HG03469 (cell line): ENCODE data around the gene GALNT8.

ENCODE experiments used
- ATAC-seq: cut with Tn5 transposase; IDR thresholded peaks from one replicate; pipeline ENCODE4 v1.9.1; 2021; ENCODE audit warnings: mild to moderate bottlenecking, moderate library complexity, moderate number of reproducible peaks; ENCODE audit not compliant: unreplicated experiment

GALNT8 gene

GRCh38 chr12:4794491-4794890 is 74.3 kb downstream of the GALNT8 start:
- ATAC-seq = no peak

DNA sequence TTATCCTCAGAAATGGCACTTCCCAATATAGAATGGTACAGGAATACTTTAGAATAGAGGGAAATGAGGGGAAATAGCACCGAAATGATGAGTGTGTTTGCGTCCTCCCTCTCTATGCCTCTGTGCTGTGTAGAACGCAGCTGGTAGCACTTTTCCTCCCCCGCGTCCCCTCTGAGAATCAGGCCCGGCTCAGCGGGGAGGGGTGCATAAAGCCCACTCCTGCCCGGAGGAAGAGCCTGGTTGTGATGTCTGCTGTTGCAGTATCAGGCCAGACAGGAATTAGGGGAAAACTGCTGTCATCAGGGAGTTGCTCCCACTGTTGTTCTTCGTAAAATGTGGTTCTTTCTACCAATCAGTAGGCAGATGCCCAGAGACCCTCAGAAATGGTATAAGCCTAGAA is 76.0 kb downstream of the GALNT8 start:
- no peak for ATAC-seq

DNA sequence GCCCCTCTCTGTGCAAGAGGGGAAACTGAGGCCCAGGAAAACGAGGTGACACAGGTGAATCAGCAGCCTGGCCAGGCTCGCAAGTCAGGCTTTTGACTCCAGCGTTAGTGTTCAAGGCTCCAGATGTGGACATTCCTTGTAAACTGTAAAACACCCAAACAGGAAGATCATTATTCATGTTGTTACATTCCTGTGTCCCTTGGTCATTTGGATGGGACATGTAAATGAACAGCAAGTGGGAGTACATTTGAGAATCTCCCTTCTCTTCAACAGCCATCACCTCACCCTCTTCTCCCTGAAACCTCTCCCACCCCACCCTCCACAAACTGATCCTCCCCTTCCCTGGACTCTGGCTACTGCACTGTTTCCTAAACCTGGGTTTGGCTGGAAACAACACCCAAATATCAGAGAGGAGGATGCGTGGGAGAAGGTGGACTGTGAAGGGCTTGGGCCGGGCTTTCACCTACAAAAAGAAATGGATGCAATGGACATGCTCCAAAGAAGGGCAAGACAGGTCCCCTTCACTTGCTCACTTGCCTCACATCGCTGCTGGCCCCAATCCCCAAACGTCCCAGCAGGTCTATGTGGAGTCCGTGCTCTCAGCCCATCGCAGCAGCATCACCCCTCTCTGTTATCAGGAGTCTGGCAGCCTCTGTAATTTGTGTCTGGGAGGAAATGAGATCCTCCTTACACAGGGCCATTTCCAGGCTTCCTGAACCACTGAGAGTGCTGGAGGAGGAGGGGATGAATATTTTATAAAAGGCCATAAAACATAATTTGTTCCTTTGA is 76.7 kb downstream of the GALNT8 start:
- no peak for ATAC-seq

GRCh38 chr12:4800555-4800954 is 80.4 kb downstream of the GALNT8 start:
- ATAC-seq = no peak

- no peak for ATAC-seq
These were observed 82.6 kb downstream of the GALNT8 start for GRCh38 chr12:4802841-4803240.

GRCh38 chr12:4806439-4807115 is 86.4 kb downstream of the GALNT8 start:
- no peak for ATAC-seq

DNA sequence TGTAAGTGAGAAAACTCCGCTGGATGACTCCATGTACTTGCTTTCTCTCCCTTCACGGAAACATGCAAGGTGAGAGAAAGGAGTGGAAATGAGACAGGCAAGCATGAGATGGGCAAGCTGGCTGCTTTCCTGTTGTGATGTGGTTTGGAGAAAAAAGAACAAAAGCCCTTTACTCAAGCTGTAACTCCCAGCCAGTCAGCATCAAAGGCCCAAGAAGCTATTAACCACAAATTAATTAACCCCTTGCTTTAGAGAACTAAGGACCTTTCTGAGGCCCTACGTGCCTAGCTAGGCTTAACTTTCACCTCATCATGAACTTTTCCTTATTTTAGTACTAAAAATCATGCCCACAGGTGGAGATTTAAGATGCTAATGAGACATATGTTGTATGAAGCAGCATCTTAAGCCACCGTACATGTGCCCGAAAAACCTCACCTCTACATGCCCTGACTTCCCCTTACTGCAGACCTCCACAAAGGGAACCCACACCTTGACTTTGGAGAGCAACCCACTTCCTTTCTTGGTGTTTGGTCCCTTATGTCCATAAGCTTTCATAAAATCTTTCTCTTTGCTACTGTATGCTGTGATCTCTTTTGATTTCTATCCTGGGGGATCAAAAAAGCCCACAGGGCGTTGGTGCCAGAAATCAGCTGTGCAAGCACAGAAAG is 87.0 kb downstream of the GALNT8 start:
- no peak for ATAC-seq

DNA sequence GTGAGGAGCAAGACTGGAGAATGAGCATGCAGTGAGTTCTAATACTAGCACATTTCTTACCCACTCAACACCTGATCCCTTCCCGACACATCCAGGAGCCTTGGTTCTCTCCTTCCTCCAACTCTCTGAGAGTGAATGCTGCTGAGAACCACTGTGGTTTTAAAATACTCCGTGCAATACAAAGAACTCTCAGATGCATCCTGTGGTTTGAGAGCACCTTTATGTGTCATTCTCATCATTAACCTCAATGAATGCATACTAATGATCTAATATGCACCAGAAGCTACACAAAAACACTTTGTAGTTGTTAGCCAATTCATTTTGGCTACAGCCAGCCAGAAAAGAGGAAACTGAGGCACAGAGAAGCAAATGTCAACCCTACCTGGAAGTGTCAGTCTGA is 87.6 kb downstream of the GALNT8 start:
- no peak for ATAC-seq

DNA sequence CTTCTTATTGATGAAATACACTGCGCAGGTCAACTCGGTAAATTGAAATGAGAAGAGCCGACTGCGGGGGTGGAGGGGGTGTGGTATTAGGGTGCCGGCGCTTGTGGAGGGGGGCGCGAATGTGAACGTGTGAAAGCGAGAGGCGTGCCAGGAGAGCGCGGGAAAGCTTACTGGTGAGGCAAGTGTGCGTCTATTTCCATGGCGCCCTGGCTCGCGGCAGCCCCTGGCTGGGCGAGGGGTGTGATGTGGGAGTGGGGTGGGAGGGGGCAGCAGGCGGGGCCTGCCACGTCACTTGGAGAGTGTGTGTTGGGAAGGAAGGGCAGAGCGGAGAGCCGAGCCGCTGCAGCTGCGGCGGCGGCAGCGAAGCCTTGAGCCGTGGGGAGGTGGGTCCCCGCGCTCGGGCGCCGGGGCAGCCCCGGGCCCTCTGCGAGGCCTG is 88.8 kb downstream of the GALNT8 start:
- ATAC-seq = no peak

DNA sequence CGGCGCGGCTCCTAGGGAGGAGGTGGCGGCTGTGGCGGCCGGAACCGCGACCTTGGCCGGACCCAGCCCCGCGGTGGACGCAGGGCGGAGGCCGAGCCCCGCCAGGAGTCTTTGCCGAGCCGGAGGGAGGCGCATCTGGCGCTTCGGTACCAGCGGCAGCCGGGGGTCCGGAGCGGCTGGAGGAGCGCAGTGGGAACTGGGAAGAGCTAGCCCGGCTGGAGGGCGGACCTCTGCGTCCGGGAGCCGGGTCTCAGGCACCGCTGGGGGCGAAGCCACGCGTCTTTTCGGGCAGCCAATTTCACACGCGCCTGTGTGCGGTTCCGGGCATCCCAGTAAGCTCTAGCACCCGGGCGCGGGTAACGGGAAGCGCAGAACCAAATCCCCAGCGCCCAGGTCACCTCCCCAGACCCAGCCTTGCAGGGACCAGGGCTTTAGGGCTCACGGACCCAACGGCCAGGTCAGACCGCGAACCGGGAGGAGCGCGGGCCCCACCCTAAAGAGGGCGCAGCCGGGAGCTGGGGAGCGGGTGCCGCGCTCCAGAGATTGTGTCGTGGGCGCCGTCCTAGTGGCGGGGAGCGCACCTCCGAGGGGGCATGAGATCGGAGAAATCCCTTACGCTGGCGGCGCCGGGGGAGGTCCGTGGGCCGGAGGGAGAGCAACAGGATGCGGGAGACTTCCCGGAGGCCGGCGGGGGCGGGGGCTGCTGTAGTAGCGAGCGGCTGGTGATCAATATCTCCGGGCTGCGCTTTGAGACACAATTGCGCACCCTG is 89.4 kb downstream of the GALNT8 start:
- no peak for ATAC-seq

GRCh38 chr12:4810219-4810671 is 90.0 kb downstream of the GALNT8 start:
- no peak for ATAC-seq

GRCh38 chr12:4812624-4813327 is 92.6 kb downstream of the GALNT8 start:
- no peak for ATAC-seq

DNA sequence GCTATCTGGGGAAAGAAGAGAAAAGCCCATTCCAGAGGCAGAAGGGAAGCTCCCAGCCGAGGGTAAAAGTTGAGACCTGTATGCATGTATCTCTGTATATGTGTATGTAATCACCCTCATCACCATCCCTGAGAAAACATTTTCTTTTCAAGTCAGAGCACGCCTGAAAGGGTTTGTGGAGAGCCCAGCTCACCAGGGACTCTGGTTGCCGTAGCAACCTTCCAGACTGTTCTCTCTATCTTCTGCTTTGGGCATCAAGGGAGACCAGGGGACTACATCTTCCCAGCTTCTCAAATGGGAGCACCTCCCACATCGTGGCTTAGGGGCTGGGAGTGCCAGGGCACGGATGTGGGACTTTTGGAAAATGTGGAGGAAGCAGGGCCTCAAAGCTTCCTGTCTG is 93.5 kb downstream of the GALNT8 start:
- no peak for ATAC-seq

DNA sequence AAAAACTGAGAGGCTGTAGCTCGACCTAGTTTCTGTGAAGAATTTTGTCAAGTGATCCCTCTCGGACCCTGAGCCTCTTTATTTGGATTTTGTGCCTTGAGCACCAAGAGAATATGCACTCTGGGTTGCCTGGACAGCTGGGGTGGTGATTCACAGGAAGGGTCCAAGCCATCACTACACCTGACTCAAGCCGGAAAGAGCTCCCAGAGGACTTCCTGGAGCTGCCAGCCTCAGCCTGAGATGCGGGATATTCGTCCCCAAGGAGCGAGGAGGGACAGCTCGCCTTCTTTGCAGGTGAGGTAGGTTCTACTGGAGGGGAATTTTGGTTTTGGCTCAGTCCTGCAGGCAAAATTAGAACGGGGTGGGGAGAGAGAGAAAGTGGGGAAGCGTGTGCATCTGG is 94.3 kb downstream of the GALNT8 start:
- ATAC-seq = no peak

GRCh38 chr12:4816744-4817525 is 96.7 kb downstream of the GALNT8 start:
- no peak for ATAC-seq

DNA sequence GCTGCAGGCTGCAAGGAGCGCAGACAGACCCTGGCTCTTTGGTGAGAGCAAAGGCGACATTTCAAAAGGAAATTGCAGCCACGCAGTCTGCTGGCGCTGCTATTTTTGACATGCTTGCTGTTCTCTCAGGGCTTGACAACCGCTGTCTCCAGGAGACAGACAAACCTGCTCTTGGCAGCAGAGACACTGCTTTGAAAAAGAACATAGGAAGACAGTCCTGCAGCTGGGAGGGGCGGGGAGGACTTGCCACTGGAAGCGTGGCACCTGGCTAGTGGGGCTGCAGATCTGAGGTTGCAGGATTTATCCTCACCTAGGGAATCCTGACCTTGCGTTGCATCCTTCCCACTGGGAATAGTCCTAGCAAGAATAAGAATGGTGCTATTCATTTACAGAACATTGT is 97.7 kb downstream of the GALNT8 start:
- ATAC-seq = no peak

DNA sequence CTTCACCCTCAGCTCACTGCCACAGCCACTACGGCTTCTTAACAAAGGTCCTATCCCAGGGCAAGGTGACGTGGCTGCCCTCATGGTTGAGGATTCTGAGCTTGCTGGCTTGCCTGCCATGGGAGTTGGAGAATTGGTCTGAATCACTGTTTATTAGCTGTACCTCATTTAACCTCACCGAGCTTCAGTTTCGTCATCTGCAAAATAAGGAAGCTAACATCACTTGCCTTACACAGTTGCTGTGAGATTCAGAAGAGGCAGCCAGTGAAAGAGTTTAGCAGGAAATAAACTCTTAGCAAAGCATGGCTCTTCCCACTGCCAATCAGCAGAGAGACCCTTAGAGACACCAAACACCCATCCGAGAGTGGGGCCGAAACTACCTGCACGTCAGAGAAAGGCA is 99.5 kb downstream of the GALNT8 start:
- peak; percentile 58 for ATAC-seq

GRCh38 chr12:4820971-4821370 is 100.8 kb downstream of the GALNT8 start:
- no peak for ATAC-seq
